DND-41 (cell line): ENCODE measurements around the gene AMDHD1.
A peak's percentile ranks its signal among the peaks of the same experiment; 100 is the strongest.

Experiments used
- ATAC-seq: fragments of 200-7000 bp; cut with Tn5 transposase; 3 replicates; pipeline ENCODE4 v1.9.1; 2021; ENCODE audit warnings: low read depth; ENCODE audit not compliant: insufficient read depth
- DNase-seq: peaks from one replicate; pipeline ENCODE4 v3.0.0-alpha.2; 2020
- H2AFZ ChIP-seq: 2 replicates; pipeline ENCODE4 v1.6.0; 2012; ENCODE audit warnings: low read depth, low read length
- H3K27ac ChIP-seq: 2 replicates; pipeline ENCODE4 v1.5.1; 2012; ENCODE audit warnings: low read length, inconsistent platforms
- H3K27me3 ChIP-seq: fragments of 200-600 bp; sonication (generic); 2 replicates; pipeline ENCODE4 v1.6.0; 2012; ENCODE audit warnings: low read length, mild to moderate bottlenecking, inconsistent platforms; ENCODE audit not compliant: insufficient read depth, poor library complexity
- H3K36me3 ChIP-seq: 2 replicates; pipeline ENCODE4 v1.5.1; 2012; ENCODE audit warnings: low read length, inconsistent platforms; ENCODE audit not compliant: insufficient read depth
- H3K4me1 ChIP-seq: 2 replicates; pipeline ENCODE4 v1.5.1; 2012; ENCODE audit warnings: mild to moderate bottlenecking, low read length; ENCODE audit not compliant: insufficient read depth
- H3K4me2 ChIP-seq: 2 replicates; pipeline ENCODE4 v1.6.0; 2012; ENCODE audit warnings: mild to moderate bottlenecking, moderate library complexity, low read length, inconsistent platforms; ENCODE audit not compliant: insufficient read depth
- H3K4me3 ChIP-seq, 2 experiments: fragments of 200-600 bp in 1 of 2; shearing (Covaris generic) in 1 of 2; 2 replicates each; pipeline ENCODE4 v1.5.1; 2012 to 2016; ENCODE audit warnings: inconsistent platforms in 2 of 2, low read length in 2 of 2, mild to moderate bottlenecking in 2 of 2, low read depth in 1 of 2, moderate library complexity in 1 of 2
- H3K79me2 ChIP-seq: 2 replicates; pipeline ENCODE4 v1.6.0; 2012; ENCODE audit warnings: low read length, inconsistent platforms; ENCODE audit not compliant: insufficient read depth
- H3K9ac ChIP-seq: 2 replicates; pipeline ENCODE4 v1.6.0; 2012; ENCODE audit warnings: low read depth, mild to moderate bottlenecking, inconsistent platforms, low read length, moderate library complexity
- H3K9me3 ChIP-seq: 2 replicates; pipeline ENCODE4 v1.5.1; 2012; ENCODE audit warnings: low read length, moderate library complexity, mild to moderate bottlenecking, inconsistent platforms; ENCODE audit not compliant: insufficient read depth, severe bottlenecking
- H4K20me1 ChIP-seq: 2 replicates; pipeline ENCODE4 v1.6.0; 2012; ENCODE audit warnings: low read length; ENCODE audit not compliant: insufficient read depth
- CTCF ChIP-seq: IDR thresholded peaks from 2 replicates; pipeline ENCODE4 v1.5.1; 2012; ENCODE audit warnings: borderline replicate concordance, low read length, moderate library complexity, mild to moderate bottlenecking; ENCODE audit not compliant: poor library complexity, severe bottlenecking; ENCODE audit errors: extremely low read depth
- EZH2 ChIP-seq: IDR thresholded peaks from 3 replicates; pipeline ENCODE4 v1.6.1; 2012; ENCODE audit warnings: borderline replicate concordance, low read depth, mild to moderate bottlenecking, moderate library complexity, low read length, inconsistent platforms; ENCODE audit not compliant: severe bottlenecking

Gene AMDHD1

GRCh38 chr12:95959107-95959506 lies 16.0 kb downstream of the AMDHD1 start:
- DNase-seq (no peak), ATAC-seq (0 out of 3 replicates have a peak, but pooled peaks have one; percentile 44)
- H3K9ac ChIP-seq = no peak overlapping the region
- no peak overlapping the region for H3K4me2 ChIP-seq
- no peaks in the 10 kb centered on the region for H3K36me3 ChIP-seq
- no peaks in the 10 kb centered on the region for H3K27me3 ChIP-seq
- no peak overlapping the region for H3K27ac ChIP-seq
- no peaks in the 10 kb centered on the region for H3K4me1 ChIP-seq
- H3K79me2 ChIP-seq = no peaks in the 10 kb centered on the region
- no peaks in the 10 kb centered on the region for H4K20me1 ChIP-seq
- H2AFZ ChIP-seq = no peak overlapping the region
- no peak overlapping the region for H3K4me3 ChIP-seq
- TF ChIP-seq EZH2 = no peak
- peak; percentile 47 for TF ChIP-seq CTCF
- no peaks in the 10 kb centered on the region for H3K9me3 ChIP-seq

GRCh38 chr12:95960241-95960640 lies 17.1 kb downstream of the AMDHD1 start:
- Histone ChIP-seq H3K27ac (no peak overlapping the region), H3K27me3 (no peaks in the 10 kb centered on the region), H2AFZ (no peak overlapping the region), H4K20me1 (no peaks in the 10 kb centered on the region), H3K4me3 (no peak overlapping the region), H3K79me2 (no peaks in the 10 kb centered on the region), H3K9ac (no peak overlapping the region), H3K4me2 (no peak overlapping the region), H3K9me3 (no peaks in the 10 kb centered on the region), H3K36me3 (no peaks in the 10 kb centered on the region), H3K4me1 (no peaks in the 10 kb centered on the region)
- DNase-seq = no peak
- no peak for ATAC-seq
- TF ChIP-seq CTCF (no peak), EZH2 (no peak)

GRCh38 chr12:95962222-95962621 lies 19.1 kb downstream of the AMDHD1 start:
- DNase-seq = no peak
- H3K27ac ChIP-seq = no peak overlapping the region
- H4K20me1 ChIP-seq = no peaks in the 10 kb centered on the region
- H3K9ac ChIP-seq = no peak overlapping the region
- H3K4me1 ChIP-seq = no peaks in the 10 kb centered on the region
- no peak for ATAC-seq
- no peaks in the 10 kb centered on the region for H3K36me3 ChIP-seq
- TF ChIP-seq CTCF = no peak
- TF ChIP-seq EZH2 = no peak
- H3K4me3 ChIP-seq = no peak overlapping the region
- H2AFZ ChIP-seq = no peak overlapping the region
- H3K9me3 ChIP-seq = no peaks in the 10 kb centered on the region
- no peaks in the 10 kb centered on the region for H3K27me3 ChIP-seq
- no peak overlapping the region for H3K4me2 ChIP-seq
- H3K79me2 ChIP-seq = no peaks in the 10 kb centered on the region

GRCh38 chr12:95963096-95963495 lies 20.0 kb downstream of the AMDHD1 start:
- Histone ChIP-seq H3K27me3 (no peaks in the 10 kb centered on the region), H3K4me3 (no peak overlapping the region), H3K27ac (no peak overlapping the region), H3K9me3 (no peaks in the 10 kb centered on the region), H4K20me1 (no peaks in the 10 kb centered on the region), H2AFZ (no peak overlapping the region), H3K79me2 (no peaks in the 10 kb centered on the region), H3K4me2 (no peak overlapping the region), H3K4me1 (no peaks in the 10 kb centered on the region), H3K36me3 (no peaks in the 10 kb centered on the region), H3K9ac (no peak overlapping the region)
- DNase-seq = no peak
- ATAC-seq = no peak
- TF ChIP-seq CTCF = peak; percentile 8
- TF ChIP-seq EZH2 = no peak
